SU-DHL-6 (cell line): ENCODE results near the gene FCRL5.

Source experiments
- H2AFZ ChIP-seq: fragments of 200-600 bp; sonication (generic); 2 replicates; pipeline ENCODE4 v1.6.1; 2014; ENCODE audit warnings: low read depth, mild to moderate bottlenecking, moderate library complexity, mixed read lengths, antibody characterized with exemption, low read length; ENCODE audit not compliant: severe bottlenecking
- H3F3A ChIP-seq: fragments of 200-600 bp; shearing (Covaris generic); 2 replicates; pipeline ENCODE4 v1.6.0; 2016; ENCODE audit warnings: antibody characterized with exemption, mild to moderate bottlenecking; ENCODE audit not compliant: insufficient read depth
- H3K27ac ChIP-seq: fragments of 200-600 bp; sonication (generic); 2 replicates; pipeline ENCODE4 v1.5.1; 2016; ENCODE audit warnings: low read depth, mild to moderate bottlenecking, low read length, moderate library complexity, mixed read lengths
- H3K27me3 ChIP-seq: fragments of 200-600 bp; sonication (generic), shearing (Covaris generic); 2 replicates; pipeline ENCODE4 v1.6.0; 2014; ENCODE audit warnings: mild to moderate bottlenecking, low read length
- H3K36me3 ChIP-seq: fragments of 200-600 bp; sonication (generic); 2 replicates; pipeline ENCODE4 v1.6.1; 2014; ENCODE audit warnings: mild to moderate bottlenecking, low read length, mixed read lengths
- H3K4me2 ChIP-seq: fragments of 300-600, 200-600 bp; shearing (Covaris generic), sonication (generic); 2 replicates; pipeline ENCODE4 v1.6.0; 2014; ENCODE audit warnings: low read length, low read depth, mild to moderate bottlenecking; ENCODE audit not compliant: poor library complexity, severe bottlenecking
- H3K4me3 ChIP-seq: fragments of 200-600 bp; sonication (generic); 2 replicates; pipeline ENCODE4 v1.5.1; 2014; ENCODE audit warnings: antibody characterized with exemption, low read length, mild to moderate bottlenecking, mixed read lengths; ENCODE audit not compliant: insufficient read depth, poor library complexity, severe bottlenecking
- H3K79me2 ChIP-seq: fragments of 200-600 bp; sonication (generic); 2 replicates; pipeline ENCODE4 v1.6.1; 2014; ENCODE audit warnings: mild to moderate bottlenecking, low read length, moderate library complexity; ENCODE audit not compliant: insufficient read depth
- H3K9ac ChIP-seq: fragments of 200-600 bp; sonication (generic); 2 replicates; pipeline ENCODE4 v1.7.0; 2014; ENCODE audit warnings: mild to moderate bottlenecking, low read length
- H3K9me2 ChIP-seq: fragments of 200-600 bp; sonication (generic); replicated peaks from 2 replicates; pipeline ENCODE4 v1.6.1; 2014; ENCODE audit warnings: low read length; ENCODE audit not compliant: insufficient read depth
- H3K9me3 ChIP-seq: fragments of 200-600 bp; sonication (generic); 2 replicates; pipeline ENCODE4 v1.6.1; 2014; ENCODE audit warnings: low read length, mixed read lengths; ENCODE audit not compliant: insufficient read depth
- H4K20me1 ChIP-seq: fragments of 200-600 bp; sonication (generic); 2 replicates; pipeline ENCODE4 v1.6.1; 2014; ENCODE audit warnings: low read depth, mild to moderate bottlenecking, antibody characterized with exemption, low read length, moderate library complexity, mixed read lengths
- CTCF ChIP-seq: fragments of 200-600 bp; sonication (generic); IDR thresholded peaks from one replicate; pipeline ENCODE4 v1.5.1; 2017; ENCODE audit warnings: antibody characterized with exemption, mild to moderate bottlenecking, low read length, moderate library complexity; ENCODE audit not compliant: insufficient read depth, poor library complexity, severe bottlenecking
- EZH2phosphoT487 ChIP-seq: fragments of 200-600 bp; sonication (generic), shearing (Covaris generic); conservative IDR thresholded peaks from 2 replicates; pipeline ENCODE4 v1.6.1; 2018; ENCODE audit warnings: mild to moderate bottlenecking, antibody characterized with exemption, low read length, moderate library complexity, mixed read lengths

FCRL5 gene

GRCh38 chr1:157482717-157483116, 69.6 kb downstream of the FCRL5 start:
- Histone ChIP-seq H3K79me2 (no peaks in the 10 kb centered on the region), H3K4me2 (no peak overlapping the region), H3K9ac (no peak overlapping the region), H3K9me3 (no peaks in the 10 kb centered on the region), H2AFZ (no peak overlapping the region), H3K9me2 (no peaks in the 10 kb centered on the region), H3K4me3 (no peak overlapping the region), H3F3A (no peaks in the 10 kb centered on the region), H3K27ac (no peak overlapping the region), H4K20me1 (no peaks in the 10 kb centered on the region), H3K27me3 (no peaks in the 10 kb centered on the region), H3K36me3 (no peaks in the 10 kb centered on the region)
- TF ChIP-seq CTCF (no peak), EZH2phosphoT487 (no peak)

DNA sequence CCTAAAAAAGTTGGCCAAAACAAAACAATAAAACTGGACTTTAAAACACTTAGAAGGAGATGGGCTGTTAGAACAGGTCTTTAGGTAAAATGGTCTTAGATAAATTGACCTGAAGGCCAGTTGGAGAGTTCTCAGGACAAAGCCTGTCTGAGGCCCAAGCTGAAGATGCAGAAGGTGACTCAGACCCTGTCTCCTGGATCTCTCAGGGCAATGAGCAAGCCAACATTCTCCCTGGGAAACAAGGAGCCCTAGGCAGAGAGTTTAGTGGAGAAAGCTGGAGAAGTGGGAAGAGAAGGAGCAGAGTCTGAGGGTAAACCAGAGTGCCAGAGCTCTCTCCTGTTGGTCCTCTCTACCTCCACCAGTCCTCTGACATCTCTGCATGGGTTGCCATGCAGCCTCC, 70.1 kb downstream of the FCRL5 start:
- Histone ChIP-seq H3K9me3 (no peaks in the 10 kb centered on the region), H3K9ac (no peak overlapping the region), H3K79me2 (no peaks in the 10 kb centered on the region), H3K4me2 (no peak overlapping the region), H3K27me3 (no peaks in the 10 kb centered on the region), H3K9me2 (no peaks in the 10 kb centered on the region), H3K27ac (no peak overlapping the region), H3K36me3 (no peaks in the 10 kb centered on the region), H2AFZ (no peak overlapping the region), H3K4me3 (no peak overlapping the region), H4K20me1 (no peaks in the 10 kb centered on the region), H3F3A (no peaks in the 10 kb centered on the region)
- TF ChIP-seq CTCF (no peak), EZH2phosphoT487 (no peak)

DNA sequence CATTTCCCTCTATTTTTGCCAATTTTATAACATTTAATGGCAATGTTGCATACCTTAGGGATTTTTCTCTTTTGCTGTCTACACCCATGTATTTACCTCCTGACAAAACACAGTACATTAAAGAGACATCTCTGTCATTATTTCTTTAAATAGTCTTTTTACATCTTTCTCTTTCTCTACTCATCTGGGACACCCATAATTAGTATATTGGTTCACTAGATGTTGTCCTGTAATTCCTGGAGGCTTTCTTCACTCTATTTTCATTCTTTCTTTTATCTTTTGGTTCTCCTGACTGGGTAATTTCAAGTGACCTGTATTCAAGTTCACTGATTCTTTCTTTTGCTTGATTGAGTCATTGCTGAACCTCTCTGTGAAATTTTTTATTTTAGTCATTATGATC, 74.3 kb downstream of the FCRL5 start:
- H3K4me3 ChIP-seq = no peak overlapping the region
- no peak overlapping the region for H2AFZ ChIP-seq
- TF ChIP-seq EZH2phosphoT487 (no peak), CTCF (no peak)
- no peaks in the 10 kb centered on the region for H3K36me3 ChIP-seq
- no peaks in the 10 kb centered on the region for H4K20me1 ChIP-seq
- no peaks in the 10 kb centered on the region for H3K79me2 ChIP-seq
- no peak overlapping the region for H3K27ac ChIP-seq
- no peaks in the 10 kb centered on the region for H3F3A ChIP-seq
- no peak overlapping the region for H3K9ac ChIP-seq
- no peaks in the 10 kb centered on the region for H3K27me3 ChIP-seq
- no peak overlapping the region for H3K4me2 ChIP-seq
- no peaks in the 10 kb centered on the region for H3K9me3 ChIP-seq
- H3K9me2 ChIP-seq = no peaks in the 10 kb centered on the region

GRCh38 chr1:157477419-157477818, 74.9 kb downstream of the FCRL5 start:
- TF ChIP-seq EZH2phosphoT487 = no peak
- TF ChIP-seq CTCF = no peak
- Histone ChIP-seq H3K9me3 (no peaks in the 10 kb centered on the region), H2AFZ (no peak overlapping the region), H3K9me2 (no peaks in the 10 kb centered on the region), H3K4me3 (no peak overlapping the region), H3F3A (no peaks in the 10 kb centered on the region), H3K4me2 (no peak overlapping the region), H3K79me2 (no peaks in the 10 kb centered on the region), H3K27me3 (no peaks in the 10 kb centered on the region), H4K20me1 (no peaks in the 10 kb centered on the region), H3K9ac (no peak overlapping the region), H3K27ac (no peak overlapping the region), H3K36me3 (no peaks in the 10 kb centered on the region)
